ENCODE data around the gene TMEM35B. TPM values are rescaled to one million over a fixed set of nuclear protein-coding genes. Genes with fewer than 3 reads are reported as not detected.
"Not testable (repeated sequence)": the region's sequence is repeated elsewhere in the genome, so short reads cannot be mapped to it uniquely, and the experiment has no call there.

TMEM35B gene
- total and polyA plus RNA-seq, 2 donors (not counting 1 experiment from before 2014, with no cell fraction given), result 36.0 to 45.0 TPM

DNA sequence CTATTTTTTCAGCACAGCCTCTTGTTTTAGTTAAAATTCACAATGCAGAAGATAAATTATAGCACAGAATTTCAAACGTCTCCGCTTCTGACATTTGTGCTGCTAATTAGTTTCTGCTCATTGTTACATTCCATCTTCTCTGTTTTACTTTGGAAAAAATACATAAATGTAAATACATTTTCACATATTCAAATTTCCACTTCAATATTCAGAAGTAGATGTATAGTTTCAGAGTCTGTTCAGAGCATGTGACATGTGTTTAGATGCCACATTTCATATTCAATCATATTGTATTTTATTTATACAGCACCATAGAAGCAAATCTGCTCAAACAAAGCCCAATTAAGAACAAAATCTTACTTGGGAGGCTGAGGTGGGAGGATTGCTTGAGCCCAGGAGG, 19.6 kb downstream of the TMEM35B start:
- Histone ChIP-seq H3K79me2 (ENCODE audit: control insufficient read depth, insufficient read depth, low read length) (no peaks in the 10 kb centered on the region), H3K4me3 (replicated peaks in 1 of 4; ENCODE audit: control extremely low read depth in 1 of 4, insufficient read depth in 1 of 4, low read depth in 3 of 4, low read length in 4 of 4) (no peak overlapping the region), H2AFZ (ENCODE audit: low read length) (no peak overlapping the region), H3K36me3 (ENCODE audit: control insufficient read depth, insufficient read depth, low read length) (no peaks in the 10 kb centered on the region), H4K20me1 (ENCODE audit: control insufficient read depth, extremely low read depth, insufficient read depth, low read length) (no peaks in the 10 kb centered on the region), H3K4me1 (ENCODE audit: control insufficient read depth, extremely low read depth, insufficient read depth, low read length) (no peaks in the 10 kb centered on the region), H3K27ac (ENCODE audit: insufficient read depth, low read length) (no peak overlapping the region), H3K9me3 (ENCODE audit: control insufficient read depth, insufficient read depth, low read depth, low read length) (no peaks in the 10 kb centered on the region), H3K9ac (ENCODE audit: insufficient read depth, low read length) (no peak overlapping the region), H3K27me3 (ENCODE audit: control insufficient read depth, insufficient read depth, low read length) (no peaks in the 10 kb centered on the region), H3K4me2 (ENCODE audit: extremely low read depth, insufficient read depth, low read length) (no peak overlapping the region)
- DNase-seq (ENCODE audit: low read depth in 2 of 2), result no peak
- no peak for TF ChIP-seq EZH2 (IDR thresholded peaks at IDR 0.05; ENCODE audit: low read length, missing control alignments)
- TF ChIP-seq, protein P1, sequence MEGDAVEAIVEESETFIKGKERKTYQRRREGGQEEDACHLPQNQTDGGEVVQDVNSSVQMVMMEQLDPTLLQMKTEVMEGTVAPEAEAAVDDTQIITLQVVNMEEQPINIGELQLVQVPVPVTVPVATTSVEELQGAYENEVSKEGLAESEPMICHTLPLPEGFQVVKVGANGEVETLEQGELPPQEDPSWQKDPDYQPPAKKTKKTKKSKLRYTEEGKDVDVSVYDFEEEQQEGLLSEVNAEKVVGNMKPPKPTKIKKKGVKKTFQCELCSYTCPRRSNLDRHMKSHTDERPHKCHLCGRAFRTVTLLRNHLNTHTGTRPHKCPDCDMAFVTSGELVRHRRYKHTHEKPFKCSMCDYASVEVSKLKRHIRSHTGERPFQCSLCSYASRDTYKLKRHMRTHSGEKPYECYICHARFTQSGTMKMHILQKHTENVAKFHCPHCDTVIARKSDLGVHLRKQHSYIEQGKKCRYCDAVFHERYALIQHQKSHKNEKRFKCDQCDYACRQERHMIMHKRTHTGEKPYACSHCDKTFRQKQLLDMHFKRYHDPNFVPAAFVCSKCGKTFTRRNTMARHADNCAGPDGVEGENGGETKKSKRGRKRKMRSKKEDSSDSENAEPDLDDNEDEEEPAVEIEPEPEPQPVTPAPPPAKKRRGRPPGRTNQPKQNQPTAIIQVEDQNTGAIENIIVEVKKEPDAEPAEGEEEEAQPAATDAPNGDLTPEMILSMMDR (conservative IDR thresholded peaks at IDR 0.05 in 1 of 2, IDR thresholded peaks at IDR 0.05 in 1 of 2; ENCODE audit: low read depth in 1 of 2, low read length in 2 of 2), result no peak

DNA sequence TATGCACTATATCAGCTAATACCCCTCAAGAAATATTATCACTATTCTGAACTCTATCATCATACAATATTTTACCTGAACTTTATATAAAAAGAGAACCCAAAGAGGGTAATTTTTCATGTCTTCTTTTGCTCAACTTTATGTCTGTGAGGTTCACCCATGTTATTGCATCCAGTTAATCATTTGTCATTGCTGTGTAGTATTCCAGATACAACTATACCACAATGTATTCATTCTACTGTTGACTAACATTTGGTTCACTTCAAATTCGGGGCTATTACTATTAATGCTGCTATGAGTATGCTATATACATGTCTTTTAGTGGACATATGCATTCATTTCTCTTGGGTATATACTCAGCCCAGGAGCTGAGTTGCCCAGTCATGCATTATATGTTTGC, 34.7 kb downstream of the TMEM35B start:
- Histone ChIP-seq H3K27me3 (ENCODE audit: control insufficient read depth, insufficient read depth, low read length) (no peaks in the 10 kb centered on the region), H3K4me1 (ENCODE audit: control insufficient read depth, extremely low read depth, insufficient read depth, low read length) (no peaks in the 10 kb centered on the region), H3K27ac (ENCODE audit: insufficient read depth, low read length) (no peak overlapping the region), H3K36me3 (ENCODE audit: control insufficient read depth, insufficient read depth, low read length) (no peaks in the 10 kb centered on the region), H4K20me1 (ENCODE audit: control insufficient read depth, extremely low read depth, insufficient read depth, low read length) (no peaks in the 10 kb centered on the region), H3K79me2 (ENCODE audit: control insufficient read depth, insufficient read depth, low read length) (no peaks in the 10 kb centered on the region), H3K4me2 (ENCODE audit: extremely low read depth, insufficient read depth, low read length) (no peak overlapping the region), H3K4me3 (replicated peaks in 1 of 4; ENCODE audit: control extremely low read depth in 1 of 4, insufficient read depth in 1 of 4, low read depth in 3 of 4, low read length in 4 of 4) (no peak overlapping the region), H3K9ac (ENCODE audit: insufficient read depth, low read length) (no peak overlapping the region), H2AFZ (ENCODE audit: low read length) (no peak overlapping the region), H3K9me3 (ENCODE audit: control insufficient read depth, insufficient read depth, low read depth, low read length) (no peaks in the 10 kb centered on the region)
- DNase-seq (ENCODE audit: low read depth in 2 of 2), result no peak
- TF ChIP-seq, protein P1 (conservative IDR thresholded peaks at IDR 0.05 in 1 of 2, IDR thresholded peaks at IDR 0.05 in 1 of 2; ENCODE audit: low read depth in 1 of 2, low read length in 2 of 2), result no peak
- TF ChIP-seq EZH2 (IDR thresholded peaks at IDR 0.05; ENCODE audit: low read length, missing control alignments), result no peak

DNA sequence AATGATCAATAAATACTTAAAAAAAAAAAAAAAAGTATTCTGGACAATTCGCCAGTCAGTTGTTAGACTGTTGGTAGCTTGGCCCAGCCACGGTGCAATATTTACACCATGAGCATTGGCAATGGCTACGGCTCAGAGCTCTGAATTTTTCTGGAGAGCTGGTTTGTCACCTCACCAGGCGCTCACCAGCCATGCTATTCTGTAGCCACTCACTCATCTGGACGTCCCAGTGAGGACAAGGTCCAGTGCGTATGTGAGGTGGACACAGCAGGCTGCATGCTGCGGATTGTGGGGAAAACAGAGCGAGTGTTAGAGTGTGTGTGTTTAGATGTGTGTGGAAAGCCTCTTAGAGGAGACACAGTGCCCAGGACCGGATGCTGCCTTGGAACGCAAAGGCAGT, 36.4 kb downstream of the TMEM35B start:
- not testable (repeated sequence) for H3K79me2 ChIP-seq (ENCODE audit: control insufficient read depth, insufficient read depth, low read length); H3K9me3 ChIP-seq (ENCODE audit: control insufficient read depth, insufficient read depth, low read depth, low read length); DNase-seq (ENCODE audit: low read depth in 2 of 2); H3K27me3 ChIP-seq (ENCODE audit: control insufficient read depth, insufficient read depth, low read length); H3K4me1 ChIP-seq (ENCODE audit: control insufficient read depth, extremely low read depth, insufficient read depth, low read length); H4K20me1 ChIP-seq (ENCODE audit: control insufficient read depth, extremely low read depth, insufficient read depth, low read length); H3K9ac ChIP-seq (ENCODE audit: insufficient read depth, low read length); H3K36me3 ChIP-seq (ENCODE audit: control insufficient read depth, insufficient read depth, low read length); H3K4me3 ChIP-seq (replicated peaks in 1 of 4; ENCODE audit: control extremely low read depth in 1 of 4, insufficient read depth in 1 of 4, low read depth in 3 of 4, low read length in 4 of 4); H2AFZ ChIP-seq (ENCODE audit: low read length); H3K4me2 ChIP-seq (ENCODE audit: extremely low read depth, insufficient read depth, low read length); H3K27ac ChIP-seq (ENCODE audit: insufficient read depth, low read length)

DNA sequence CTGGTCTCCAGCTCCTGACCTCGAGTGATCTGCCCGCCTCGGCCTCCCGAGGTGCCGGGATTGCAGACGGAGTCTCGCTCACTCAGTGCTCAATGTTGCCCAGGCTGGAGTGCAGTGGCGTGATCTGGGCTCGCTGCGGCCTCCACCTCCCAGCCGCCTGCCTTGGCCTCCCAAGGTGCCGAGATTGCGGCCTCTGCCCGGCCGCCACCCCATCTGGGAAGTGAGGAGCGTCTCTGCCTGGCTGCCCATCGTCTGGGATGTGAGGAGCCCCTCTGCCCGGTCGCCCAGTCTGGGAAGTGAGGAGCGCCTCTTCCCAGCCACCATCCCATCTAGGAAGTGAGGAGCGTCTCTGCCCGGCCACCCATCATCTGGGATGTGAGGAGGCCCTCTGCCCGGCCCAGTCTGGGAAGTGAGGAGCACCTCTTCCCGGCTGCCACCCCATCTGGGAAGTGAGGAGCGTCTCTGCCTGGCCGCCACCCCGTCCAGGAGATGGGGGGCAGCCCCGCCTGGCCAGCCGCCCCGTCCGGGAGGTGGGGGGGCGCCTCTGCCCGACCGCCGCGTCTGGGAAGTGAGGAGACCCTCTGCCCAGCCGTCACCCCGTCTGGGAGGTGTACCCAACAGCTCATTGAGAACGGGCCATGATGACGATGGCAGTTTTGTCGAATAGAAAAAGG, 37.4 kb downstream of the TMEM35B start:
- H3K4me1 ChIP-seq (ENCODE audit: control insufficient read depth, extremely low read depth, insufficient read depth, low read length); H3K9ac ChIP-seq (ENCODE audit: insufficient read depth, low read length); H3K4me3 ChIP-seq (replicated peaks in 1 of 4; ENCODE audit: control extremely low read depth in 1 of 4, insufficient read depth in 1 of 4, low read depth in 3 of 4, low read length in 4 of 4); H3K79me2 ChIP-seq (ENCODE audit: control insufficient read depth, insufficient read depth, low read length); DNase-seq (ENCODE audit: low read depth in 2 of 2); H3K36me3 ChIP-seq (ENCODE audit: control insufficient read depth, insufficient read depth, low read length); H2AFZ ChIP-seq (ENCODE audit: low read length); H3K27ac ChIP-seq (ENCODE audit: insufficient read depth, low read length); H3K27me3 ChIP-seq (ENCODE audit: control insufficient read depth, insufficient read depth, low read length); H3K4me2 ChIP-seq (ENCODE audit: extremely low read depth, insufficient read depth, low read length); H3K9me3 ChIP-seq (ENCODE audit: control insufficient read depth, insufficient read depth, low read depth, low read length); H4K20me1 ChIP-seq (ENCODE audit: control insufficient read depth, extremely low read depth, insufficient read depth, low read length): not testable (repeated sequence)
